HUES6 (cell line): ENCODE data around the gene SLC25A20.
"Not testable (repeated sequence)": the region's sequence is repeated elsewhere in the genome, so short reads cannot be mapped to it uniquely, and the experiment has no call there.

Source experiments
- H3K27ac ChIP-seq: 2 replicates; pipeline ENCODE4 v1.7.0; 2013; ENCODE audit warnings: low read depth, mild to moderate bottlenecking, low read length, inconsistent platforms
- H3K27me3 ChIP-seq: 2 replicates; pipeline ENCODE4 v1.6.1; 2013; ENCODE audit warnings: low read length; ENCODE audit not compliant: control insufficient read depth, insufficient read depth
- H3K36me3 ChIP-seq: 2 replicates; pipeline ENCODE4 v1.6.1; 2013; ENCODE audit warnings: low read length; ENCODE audit not compliant: control insufficient read depth, insufficient read depth
- H3K4me1 ChIP-seq: 2 replicates; pipeline ENCODE4 v1.6.1; 2013; ENCODE audit warnings: low read length; ENCODE audit not compliant: control insufficient read depth, insufficient read depth
- H3K4me3 ChIP-seq: 2 replicates; pipeline ENCODE4 v1.5.1; 2013; ENCODE audit warnings: low read depth, low read length
- H3K9ac ChIP-seq: one replicate; pipeline ENCODE4 v1.6.1; 2013; ENCODE audit warnings: mild to moderate bottlenecking, low read length
- H3K9me3 ChIP-seq: 2 replicates; pipeline ENCODE4 v1.6.1; 2013; ENCODE audit warnings: low read depth, low read length; ENCODE audit not compliant: control insufficient read depth, insufficient read depth

Gene SLC25A20

DNA sequence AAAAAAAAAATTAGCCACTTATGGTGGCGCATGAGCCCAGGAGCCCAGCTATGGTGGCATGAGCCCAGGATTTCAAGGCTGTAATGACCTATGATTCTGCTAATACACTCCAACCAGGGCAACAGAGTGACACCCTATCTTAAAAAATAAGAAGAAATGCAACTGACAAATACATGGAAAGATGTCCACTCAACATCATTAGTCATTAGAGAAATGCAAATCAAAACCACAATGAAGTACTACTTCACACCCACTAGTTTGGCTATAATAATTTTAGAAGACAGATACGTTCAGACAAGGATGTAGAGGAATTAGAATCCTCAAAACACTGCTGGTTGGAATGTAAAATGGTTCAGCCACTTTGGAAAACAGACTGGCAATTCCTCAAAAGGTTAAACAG lies 61.5 kb downstream of the SLC25A20 start:
- Histone ChIP-seq H3K4me3 (no peak overlapping the region), H3K36me3 (no peaks in the 10 kb centered on the region), H3K4me1 (no peaks in the 10 kb centered on the region), H3K27me3 (no peaks in the 10 kb centered on the region), H3K9me3 (no peaks in the 10 kb centered on the region), H3K9ac (no peak overlapping the region), H3K27ac (no peak overlapping the region)

GRCh38 chr3:48835650-48836366 lies 62.9 kb downstream of the SLC25A20 start:
- H3K9me3 ChIP-seq: no peaks in the 10 kb centered on the region
- H3K9ac ChIP-seq: no peak overlapping the region
- no peaks in the 10 kb centered on the region for H3K4me1 ChIP-seq
- H3K27me3 ChIP-seq: no peaks in the 10 kb centered on the region
- H3K27ac ChIP-seq: no peak overlapping the region
- H3K4me3 ChIP-seq: no peak overlapping the region
- no peaks in the 10 kb centered on the region for H3K36me3 ChIP-seq

GRCh38 chr3:48832684-48833083 lies 66.0 kb downstream of the SLC25A20 start:
- Histone ChIP-seq H3K27me3 (no peaks in the 10 kb centered on the region), H3K36me3 (no peaks in the 10 kb centered on the region), H3K4me1 (no peaks in the 10 kb centered on the region), H3K9ac (no peak overlapping the region), H3K9me3 (no peaks in the 10 kb centered on the region), H3K4me3 (no peak overlapping the region), H3K27ac (no peak overlapping the region)

GRCh38 chr3:48830715-48831114 lies 68.0 kb downstream of the SLC25A20 start:
- H3K36me3 ChIP-seq: no peaks in the 10 kb centered on the region
- H3K4me1 ChIP-seq: no peaks in the 10 kb centered on the region
- H3K9me3 ChIP-seq: no peaks in the 10 kb centered on the region
- H3K9ac ChIP-seq: no peak overlapping the region
- no peak overlapping the region for H3K4me3 ChIP-seq
- H3K27me3 ChIP-seq: no peaks in the 10 kb centered on the region
- no peak overlapping the region for H3K27ac ChIP-seq

GRCh38 chr3:48829525-48829924 lies 69.2 kb downstream of the SLC25A20 start:
- not testable (repeated sequence) for H3K4me3 ChIP-seq, H3K9me3 ChIP-seq, H3K4me1 ChIP-seq, H3K36me3 ChIP-seq, H3K27me3 ChIP-seq, H3K27ac ChIP-seq, H3K9ac ChIP-seq

GRCh38 chr3:48827874-48828273 lies 70.8 kb downstream of the SLC25A20 start:
- H3K4me1 ChIP-seq, H3K27me3 ChIP-seq, H3K9ac ChIP-seq, H3K27ac ChIP-seq, H3K36me3 ChIP-seq, H3K4me3 ChIP-seq, H3K9me3 ChIP-seq: not testable (repeated sequence)

DNA sequence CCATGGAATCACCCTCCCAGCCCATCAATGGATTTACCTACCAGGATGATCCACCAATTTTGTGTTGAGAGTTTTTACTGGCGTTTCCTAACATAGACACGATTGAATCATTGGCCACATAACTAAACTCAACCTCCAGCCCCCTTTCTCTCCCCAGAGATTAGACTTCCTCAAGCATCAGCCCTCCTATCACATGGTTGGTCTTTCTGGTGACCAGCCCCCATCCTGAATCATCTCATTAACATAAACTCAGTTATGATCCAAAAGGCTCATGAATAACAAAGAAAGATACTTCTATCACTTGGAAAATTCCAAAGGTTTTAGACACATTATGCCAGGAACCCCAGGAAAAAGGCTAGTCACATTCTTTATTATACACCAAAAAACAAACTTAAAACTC lies 72.2 kb downstream of the SLC25A20 start:
- H3K36me3 ChIP-seq: no peaks in the 10 kb centered on the region
- no peaks in the 10 kb centered on the region for H3K4me1 ChIP-seq
- H3K27ac ChIP-seq: no peak overlapping the region
- H3K4me3 ChIP-seq: no peak overlapping the region
- H3K9ac ChIP-seq: no peak overlapping the region
- H3K9me3 ChIP-seq: no peaks in the 10 kb centered on the region
- H3K27me3 ChIP-seq: no peaks in the 10 kb centered on the region

GRCh38 chr3:48820612-48821324 lies 77.9 kb downstream of the SLC25A20 start:
- H3K4me3 ChIP-seq: no peak overlapping the region
- H3K36me3 ChIP-seq: no peaks in the 10 kb centered on the region
- no peaks in the 10 kb centered on the region for H3K9me3 ChIP-seq
- H3K27me3 ChIP-seq: no peaks in the 10 kb centered on the region
- no peak overlapping the region for H3K9ac ChIP-seq
- H3K27ac ChIP-seq: no peak overlapping the region
- H3K4me1 ChIP-seq: peaks cover 9% of the 10 kb centered on the region

DNA sequence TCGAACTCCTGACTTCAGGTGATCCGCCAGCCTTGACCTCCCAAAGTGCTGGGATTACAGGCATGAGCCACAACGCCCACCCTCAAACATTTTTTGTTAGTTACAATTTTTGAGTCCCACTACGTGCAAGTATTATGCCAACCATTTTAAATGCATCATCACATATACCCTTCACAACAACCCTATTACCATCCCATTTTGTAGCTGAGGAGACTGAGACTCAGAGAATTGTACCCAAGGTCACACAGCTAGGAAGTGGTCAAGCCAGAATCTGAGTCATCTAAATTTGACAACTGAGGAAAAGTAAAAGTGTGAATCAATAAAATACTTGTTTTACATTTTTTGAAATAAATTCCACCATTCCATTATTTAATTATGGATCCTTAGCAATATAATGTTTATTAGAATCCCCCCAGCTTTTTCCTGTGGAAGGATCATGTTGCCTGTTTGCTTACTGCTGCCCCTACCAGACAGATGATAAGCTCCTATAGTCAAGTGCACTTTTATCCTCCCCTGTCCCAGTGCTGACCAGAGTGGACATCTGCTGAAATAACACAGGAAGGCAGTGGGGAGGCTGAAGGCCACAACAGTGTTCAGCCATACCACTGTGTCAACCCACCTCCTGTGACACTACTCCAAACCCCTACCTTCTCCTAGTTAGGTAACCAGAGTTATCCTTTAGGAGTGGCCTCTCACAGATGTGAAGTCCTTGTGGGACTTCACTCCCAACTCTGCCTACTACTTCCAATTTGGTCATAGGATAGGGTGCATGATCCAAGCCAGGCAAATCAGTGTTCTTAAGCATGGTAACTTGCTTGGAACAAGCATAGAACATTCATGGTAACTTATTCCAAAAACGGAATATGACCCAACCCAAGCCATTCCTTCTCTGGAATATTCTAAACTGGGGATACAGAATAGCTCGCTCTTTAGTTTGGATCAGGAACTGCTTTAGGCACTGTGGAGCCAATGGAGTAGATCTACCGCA lies 79.2 kb downstream of the SLC25A20 start:
- H3K36me3 ChIP-seq: no peaks in the 10 kb centered on the region
- H3K9me3 ChIP-seq: no peaks in the 10 kb centered on the region
- no peak overlapping the region for H3K4me3 ChIP-seq
- peaks cover 9% of the 10 kb centered on the region for H3K4me1 ChIP-seq
- no peak overlapping the region for H3K27ac ChIP-seq
- H3K27me3 ChIP-seq: no peaks in the 10 kb centered on the region
- H3K9ac ChIP-seq: no peak overlapping the region

- Histone ChIP-seq H3K27me3 (no peaks in the 10 kb centered on the region), H3K36me3 (no peaks in the 10 kb centered on the region), H3K9ac (no peak overlapping the region), H3K4me1 (no peaks in the 10 kb centered on the region), H3K27ac (no peak overlapping the region), H3K4me3 (no peak overlapping the region), H3K9me3 (no peaks in the 10 kb centered on the region)
Measured at GRCh38 chr3:48811524-48811923, 87.2 kb downstream of the SLC25A20 start.
